Coronary artery (tissue), 2 donors: ENCODE data around the gene CEP83.
A peak's percentile ranks its signal among the peaks of the same experiment; 100 is the strongest.
"Not testable (repeated sequence)": the region's sequence is repeated elsewhere in the genome, so short reads cannot be mapped to it uniquely, and the experiment has no call there.

Source experiments
- DNase-seq: peaks from one replicate; pipeline ENCODE4 v3.0.0-alpha.2; 2017; ENCODE audit warnings: low spot score
- H3K27ac ChIP-seq, 2 donors: fragments of 200-600 bp; sonication (generic); one replicate each; pipeline ENCODE4 v1.5.1; 2016 to 2019
- H3K4me3 ChIP-seq: fragments of 200-600 bp; sonication (generic); 2 replicates; pipeline ENCODE4 v1.5.1; 2016; ENCODE audit warnings: mild to moderate bottlenecking, moderate library complexity
- TF ChIP-seq, protein P1 (sequence below): fragments of 200-600 bp; sonication (generic); IDR thresholded peaks from one replicate; pipeline ENCODE4 v1.5.1; 2019; ENCODE audit warnings: antibody characterized with exemption

Gene CEP83

DNA sequence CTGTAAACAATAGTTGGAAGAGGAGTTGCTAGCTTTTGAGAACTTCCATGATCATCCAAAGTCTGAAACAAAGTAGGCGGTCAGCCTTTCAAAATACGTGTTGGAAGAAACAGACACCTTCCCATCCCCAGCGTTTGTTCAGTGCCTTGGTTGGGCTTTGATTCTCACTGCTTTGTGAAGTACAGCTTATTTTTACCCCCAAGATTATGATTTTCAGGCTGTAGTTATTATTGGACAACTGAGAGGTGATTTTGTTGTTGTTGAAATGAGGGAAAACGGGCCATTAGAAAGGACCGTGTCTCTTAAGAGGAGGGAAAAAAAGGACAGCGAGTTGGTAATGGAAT lies 921 bp upstream of the CEP83 start:
- TF ChIP-seq, protein P1, sequence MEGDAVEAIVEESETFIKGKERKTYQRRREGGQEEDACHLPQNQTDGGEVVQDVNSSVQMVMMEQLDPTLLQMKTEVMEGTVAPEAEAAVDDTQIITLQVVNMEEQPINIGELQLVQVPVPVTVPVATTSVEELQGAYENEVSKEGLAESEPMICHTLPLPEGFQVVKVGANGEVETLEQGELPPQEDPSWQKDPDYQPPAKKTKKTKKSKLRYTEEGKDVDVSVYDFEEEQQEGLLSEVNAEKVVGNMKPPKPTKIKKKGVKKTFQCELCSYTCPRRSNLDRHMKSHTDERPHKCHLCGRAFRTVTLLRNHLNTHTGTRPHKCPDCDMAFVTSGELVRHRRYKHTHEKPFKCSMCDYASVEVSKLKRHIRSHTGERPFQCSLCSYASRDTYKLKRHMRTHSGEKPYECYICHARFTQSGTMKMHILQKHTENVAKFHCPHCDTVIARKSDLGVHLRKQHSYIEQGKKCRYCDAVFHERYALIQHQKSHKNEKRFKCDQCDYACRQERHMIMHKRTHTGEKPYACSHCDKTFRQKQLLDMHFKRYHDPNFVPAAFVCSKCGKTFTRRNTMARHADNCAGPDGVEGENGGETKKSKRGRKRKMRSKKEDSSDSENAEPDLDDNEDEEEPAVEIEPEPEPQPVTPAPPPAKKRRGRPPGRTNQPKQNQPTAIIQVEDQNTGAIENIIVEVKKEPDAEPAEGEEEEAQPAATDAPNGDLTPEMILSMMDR: no peak
- peak overlapping the region; percentile 95 for H3K27ac ChIP-seq
- peak overlapping the region; percentile 93 for H3K4me3 ChIP-seq
- DNase-seq: no peak

DNA sequence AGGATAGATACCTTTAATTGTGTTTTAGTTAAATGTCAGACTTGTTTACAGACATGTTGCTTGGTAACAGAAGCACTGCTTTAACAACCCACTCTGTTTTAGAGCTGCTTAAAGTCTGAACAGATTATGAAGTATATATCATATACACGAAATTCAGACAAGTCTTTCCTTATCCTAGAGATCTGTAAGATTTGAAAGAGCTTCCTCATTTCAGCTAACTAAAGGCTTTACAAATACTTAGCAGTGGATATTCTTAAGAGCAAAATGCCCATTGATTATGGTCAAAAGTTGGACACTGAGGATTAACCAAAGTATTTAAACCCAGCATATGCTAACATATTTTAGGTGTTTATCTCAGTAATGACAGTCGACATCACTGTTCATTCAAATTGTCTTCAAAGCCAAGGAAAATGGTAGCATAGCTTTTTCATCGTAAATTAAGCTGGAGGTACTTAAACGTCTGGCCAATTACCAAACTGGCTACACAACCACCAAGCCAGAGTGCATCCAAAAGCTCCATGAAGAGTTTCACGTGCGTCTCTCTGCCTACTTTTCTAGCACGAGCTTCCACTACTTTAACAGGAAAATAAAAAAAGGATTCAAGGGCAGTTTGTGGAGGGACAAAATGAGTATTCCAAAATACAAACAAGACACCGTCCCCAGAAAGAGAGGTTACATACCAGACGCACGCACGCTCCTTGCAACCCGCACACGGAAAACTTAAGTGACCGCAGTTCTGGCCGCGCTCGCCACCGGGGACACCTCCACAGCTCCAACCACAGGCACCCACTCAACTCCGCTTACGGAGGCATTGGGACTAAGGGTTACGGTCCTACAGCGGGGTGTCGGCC lies 565 bp downstream of the CEP83 start:
- peak overlapping the region; percentile 95 for H3K27ac ChIP-seq
- no peak for DNase-seq
- TF ChIP-seq, protein P1: no peak
- peak overlapping the region; percentile 93 for H3K4me3 ChIP-seq

DNA sequence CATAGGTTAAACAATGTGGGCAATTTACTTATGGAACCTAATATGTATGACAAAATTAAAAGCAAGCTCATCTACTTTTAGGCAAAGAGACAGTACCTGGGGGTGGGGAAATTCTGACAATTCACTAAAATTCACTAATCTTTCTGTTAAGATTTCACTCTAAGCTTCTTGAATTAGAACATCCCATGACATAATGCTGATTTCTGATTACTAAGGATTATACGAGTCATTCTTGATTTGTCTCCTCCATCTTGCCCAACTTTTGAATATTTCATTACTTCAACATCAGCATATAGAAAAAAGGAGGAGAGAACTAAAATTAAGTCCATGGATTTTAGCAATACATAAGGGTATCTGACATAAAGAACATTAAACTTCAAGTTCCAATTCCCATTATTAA lies 2.4 kb downstream of the CEP83 start:
- Histone ChIP-seq H3K4me3 (no peak overlapping the region), H3K27ac (no peak overlapping the region)
- DNase-seq: no peak
- TF ChIP-seq, protein P1: no peak

DNA sequence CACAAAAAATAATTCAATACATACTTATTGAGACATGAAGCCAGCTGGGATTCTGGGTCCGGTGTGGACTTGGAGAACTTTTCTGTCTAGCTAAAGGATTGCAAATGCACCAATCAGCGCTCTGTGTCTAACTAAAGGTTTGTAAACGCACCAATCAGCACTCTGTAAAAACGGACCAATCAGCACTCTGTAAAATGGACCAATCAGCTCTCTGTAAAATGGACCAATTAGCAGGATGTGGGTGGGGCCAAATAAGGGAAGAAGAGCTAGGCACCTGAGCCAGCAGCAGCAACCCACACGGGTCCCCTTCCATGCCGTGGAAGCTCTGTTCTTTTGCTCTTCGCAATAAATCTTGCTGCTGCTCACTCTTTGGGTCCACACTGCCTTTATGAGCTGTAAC lies 5.3 kb downstream of the CEP83 start:
- H3K27ac ChIP-seq, H3K4me3 ChIP-seq, DNase-seq: not testable (repeated sequence)

DNA sequence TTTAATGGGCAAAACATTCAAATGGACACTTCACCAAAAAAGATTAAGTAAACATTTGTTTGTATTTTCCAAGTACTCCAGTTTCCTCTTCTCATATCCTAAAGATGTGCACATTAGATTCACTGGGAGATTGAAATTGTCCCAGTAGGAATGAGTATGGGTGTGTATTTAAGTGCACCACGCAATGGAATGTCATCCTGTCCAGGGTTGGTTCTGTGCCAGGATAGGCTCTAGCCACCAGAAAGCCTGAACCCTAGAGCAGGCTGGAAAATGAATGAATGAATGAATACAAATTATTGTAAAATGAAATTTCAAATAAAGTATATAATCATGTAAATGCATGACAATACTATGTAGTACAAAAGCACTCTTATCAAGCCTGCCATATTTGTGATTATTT lies 14.0 kb downstream of the CEP83 start:
- TF ChIP-seq, protein P1: no peak
- Histone ChIP-seq H3K27ac (no peak overlapping the region), H3K4me3 (no peak overlapping the region)
- no peak for DNase-seq

DNA sequence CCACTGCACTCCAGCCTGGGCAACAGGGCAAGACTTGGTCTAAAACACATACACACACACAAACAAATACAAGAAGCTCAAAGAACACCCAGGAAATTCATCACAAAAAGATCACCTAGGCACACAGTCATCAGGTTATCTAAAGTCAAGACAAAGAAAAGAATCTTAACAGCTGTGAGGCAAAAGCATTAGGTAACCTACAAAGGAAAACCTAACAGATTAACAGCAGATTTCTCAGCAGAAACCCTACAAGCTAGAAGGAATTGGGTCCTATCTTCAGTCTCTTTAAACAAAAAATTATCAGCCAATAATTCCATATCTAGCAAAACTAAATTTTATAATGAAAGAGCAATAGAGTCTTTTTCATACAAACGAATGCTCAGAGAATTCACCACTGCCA lies 22.4 kb downstream of the CEP83 start:
- no peak overlapping the region for H3K27ac ChIP-seq
- TF ChIP-seq, protein P1: no peak
- DNase-seq: no peak
- H3K4me3 ChIP-seq: no peak overlapping the region

DNA sequence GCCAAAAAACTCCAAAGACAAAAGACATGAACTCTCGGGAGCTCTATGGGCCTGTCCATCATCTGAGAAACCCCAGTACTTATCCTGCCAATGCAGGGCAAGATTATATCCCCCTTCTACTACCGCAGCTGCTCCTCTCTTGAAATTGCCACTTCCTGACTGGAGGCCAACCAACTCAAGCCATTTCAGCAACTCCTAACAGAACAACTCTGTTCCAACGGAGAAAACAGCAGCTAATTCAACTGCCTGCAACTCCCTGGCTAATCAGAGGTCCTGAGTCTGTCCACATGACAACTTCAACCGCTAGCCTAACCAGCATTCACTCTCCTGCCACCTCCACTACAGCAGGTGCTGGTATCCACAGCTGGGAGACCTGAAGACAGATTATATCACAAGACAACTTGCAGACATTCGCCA lies 24.1 kb downstream of the CEP83 start:
- DNase-seq: no peak
- TF ChIP-seq, protein P1: no peak
- H3K4me3 ChIP-seq: peak overlapping the region; percentile 43
- H3K27ac ChIP-seq: no peak overlapping the region
